ENCODE data around the gene SLIT1. TPM values are rescaled to one million over a fixed set of nuclear protein-coding genes. Genes with fewer than 3 reads are reported as not detected.

The SLIT1 gene
- total RNA-seq, 2 experiments from 2014 or later: 0.13 to 1.0 TPM

GRCh38 chr10:97207756-97208346 is 22.1 kb upstream of the SLIT1 start:
- Histone ChIP-seq H3K4me1 (ENCODE audit: insufficient read depth, low read length, poor library complexity, severe bottlenecking) (peaks cover 16% of the 10 kb centered on the region), H2AFZ (ENCODE audit: low read length) (peak overlapping the region; percentile 64; the same call in 1 of the 2 replicates), H3K36me3 (ENCODE audit: insufficient read depth, low read length) (no peaks in the 10 kb centered on the region), H3K4me2 (ENCODE audit: low read length) (peak overlapping the region; percentile 68), H3K9me3 (ENCODE audit: low read length) (0 out of 2 replicates have a peak, but pooled peaks cover 5% of the 10 kb centered on the region), H3K9me2 (ENCODE audit: insufficient read depth, low read length) (no peaks in the 10 kb centered on the region), H3K79me2 (ENCODE audit: insufficient read depth, low read depth, low read length) (no peaks in the 10 kb centered on the region), H3K27ac (ENCODE audit: low read depth, low read length, poor library complexity, severe bottlenecking) (no peak overlapping the region), H3K4me3 (ENCODE audit: low read depth, low read length, poor library complexity, severe bottlenecking) (no peak overlapping the region), H4K20me1 (ENCODE audit: insufficient read depth, low read length) (no peaks in the 10 kb centered on the region)
- POLR2A ChIA-PET: interaction anchor here (0.9 to 2.3 kb wide), 6 partner anchors 9 to 235 kb away, joined by 3 to 11 read pairs (median 4); no protein-coding TSS in a partner anchor
- no TSS peak for BruUV-seq (replicated peaks)
- TF ChIP-seq EZH2phosphoT487 (IDR thresholded peaks at IDR 0.05; ENCODE audit: borderline replicate concordance, low read depth, low read length): no peak
- TF ChIP-seq, protein P1, sequence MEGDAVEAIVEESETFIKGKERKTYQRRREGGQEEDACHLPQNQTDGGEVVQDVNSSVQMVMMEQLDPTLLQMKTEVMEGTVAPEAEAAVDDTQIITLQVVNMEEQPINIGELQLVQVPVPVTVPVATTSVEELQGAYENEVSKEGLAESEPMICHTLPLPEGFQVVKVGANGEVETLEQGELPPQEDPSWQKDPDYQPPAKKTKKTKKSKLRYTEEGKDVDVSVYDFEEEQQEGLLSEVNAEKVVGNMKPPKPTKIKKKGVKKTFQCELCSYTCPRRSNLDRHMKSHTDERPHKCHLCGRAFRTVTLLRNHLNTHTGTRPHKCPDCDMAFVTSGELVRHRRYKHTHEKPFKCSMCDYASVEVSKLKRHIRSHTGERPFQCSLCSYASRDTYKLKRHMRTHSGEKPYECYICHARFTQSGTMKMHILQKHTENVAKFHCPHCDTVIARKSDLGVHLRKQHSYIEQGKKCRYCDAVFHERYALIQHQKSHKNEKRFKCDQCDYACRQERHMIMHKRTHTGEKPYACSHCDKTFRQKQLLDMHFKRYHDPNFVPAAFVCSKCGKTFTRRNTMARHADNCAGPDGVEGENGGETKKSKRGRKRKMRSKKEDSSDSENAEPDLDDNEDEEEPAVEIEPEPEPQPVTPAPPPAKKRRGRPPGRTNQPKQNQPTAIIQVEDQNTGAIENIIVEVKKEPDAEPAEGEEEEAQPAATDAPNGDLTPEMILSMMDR (conservative IDR thresholded peaks at IDR 0.05; ENCODE audit: low read length): no peak
- intact Hi-C loops (cut with micrococcal nuclease; ENCODE audit: unreplicated experiment): no loop called here
- DNase-seq (ENCODE audit: low spot score): peak; percentile 52
- CTCF ChIA-PET (ENCODE audit: unreplicated experiment): interaction anchor here (0.6 to 2.1 kb wide), 7 partner anchors 10 to 170 kb away, joined by 3 to 10 read pairs (median 6); no protein-coding TSS in a partner anchor

- intact Hi-C loops (cut with micrococcal nuclease; ENCODE audit: unreplicated experiment): no loop called here
- no TSS peak for BruUV-seq (replicated peaks)
- Histone ChIP-seq H3K27ac (ENCODE audit: low read depth, low read length, poor library complexity, severe bottlenecking) (no peak overlapping the region), H3K4me2 (ENCODE audit: low read length) (peak overlapping the region; percentile 68), H3K9me3 (ENCODE audit: low read length) (0 out of 2 replicates have a peak, but pooled peaks cover 5% of the 10 kb centered on the region), H4K20me1 (ENCODE audit: insufficient read depth, low read length) (no peaks in the 10 kb centered on the region), H3K4me1 (ENCODE audit: insufficient read depth, low read length, poor library complexity, severe bottlenecking) (peaks cover 19% of the 10 kb centered on the region), H3K36me3 (ENCODE audit: insufficient read depth, low read length) (no peaks in the 10 kb centered on the region), H2AFZ (ENCODE audit: low read length) (peak overlapping the region; percentile 64; the same call in 1 of the 2 replicates), H3K9me2 (ENCODE audit: insufficient read depth, low read length) (no peaks in the 10 kb centered on the region), H3K79me2 (ENCODE audit: insufficient read depth, low read depth, low read length) (no peaks in the 10 kb centered on the region), H3K4me3 (ENCODE audit: low read depth, low read length, poor library complexity, severe bottlenecking) (no peak overlapping the region)
- no peak for DNase-seq (ENCODE audit: low spot score)
- POLR2A ChIA-PET: interaction anchor here (0.6 to 2.3 kb wide), 6 partner anchors 9 to 235 kb away, joined by 3 to 11 read pairs (median 4); no protein-coding TSS in a partner anchor
- TF ChIP-seq, protein P1 (conservative IDR thresholded peaks at IDR 0.05; ENCODE audit: low read length): no peak
- TF ChIP-seq EZH2phosphoT487 (IDR thresholded peaks at IDR 0.05; ENCODE audit: borderline replicate concordance, low read depth, low read length): no peak
- CTCF ChIA-PET (ENCODE audit: unreplicated experiment): interaction anchor here (1.3 to 2.1 kb wide), 5 partner anchors 10 to 169 kb away, joined by 3 to 9 read pairs (median 6); no protein-coding TSS in a partner anchor
Observed at GRCh38 chr10:97207131-97207530, 21.4 kb upstream of the SLIT1 start.
